KMS-11 (cell line): ENCODE results near the gene PSMC1.

Experiments used
- H2AFZ ChIP-seq: fragments of 200-600 bp; sonication (generic); 2 replicates; pipeline ENCODE4 v1.6.1; 2016; ENCODE audit warnings: antibody characterized with exemption, mixed run types, low read depth
- H3K27ac ChIP-seq: fragments of 200-600 bp; sonication (generic); 2 replicates; pipeline ENCODE4 v1.6.1; 2016; ENCODE audit warnings: mild to moderate bottlenecking, mixed run types
- H3K27me3 ChIP-seq: fragments of 200-600 bp; sonication (generic); 2 replicates; pipeline ENCODE4 v1.6.1; 2017; ENCODE audit warnings: mild to moderate bottlenecking, low read depth, mixed run types, moderate library complexity; ENCODE audit not compliant: insufficient read depth
- H3K36me3 ChIP-seq: fragments of 200-600 bp; sonication (generic); 2 replicates; pipeline ENCODE4 v1.6.1; 2017; ENCODE audit warnings: mild to moderate bottlenecking, mixed run types; ENCODE audit not compliant: insufficient read depth
- H3K4me1 ChIP-seq: fragments of 200-600 bp; sonication (generic); 2 replicates; pipeline ENCODE4 v1.6.1; 2016; ENCODE audit warnings: mild to moderate bottlenecking, low read depth, mixed run types; ENCODE audit not compliant: poor library complexity, severe bottlenecking
- H3K4me2 ChIP-seq: fragments of 200-600 bp; sonication (generic); 2 replicates; pipeline ENCODE4 v1.7.0; 2016; ENCODE audit warnings: mild to moderate bottlenecking, mixed run types
- H3K4me3 ChIP-seq: fragments of 200-600 bp; sonication (generic); IDR thresholded peaks from 2 replicates; pipeline ENCODE4 v1.6.1; 2017; ENCODE audit warnings: low read depth, low read length, mixed read lengths; ENCODE audit not compliant: insufficient read depth
- H3K79me2 ChIP-seq: fragments of 200-600 bp; sonication (generic); 2 replicates; pipeline ENCODE4 v1.6.1; 2016; ENCODE audit warnings: low read depth, mixed run types; ENCODE audit not compliant: insufficient read depth
- H3K9ac ChIP-seq: fragments of 200-600 bp; sonication (generic); 2 replicates; pipeline ENCODE4 v1.6.1; 2016; ENCODE audit warnings: mild to moderate bottlenecking, mixed run types
- H4K20me1 ChIP-seq: fragments of 200-600 bp; sonication (generic); 2 replicates; pipeline ENCODE4 v1.6.1; 2016; ENCODE audit warnings: mild to moderate bottlenecking, mixed run types; ENCODE audit not compliant: insufficient read depth
- TF ChIP-seq, protein P1 (sequence below): fragments of 200-600 bp; sonication (generic); conservative IDR thresholded peaks from 2 replicates; pipeline ENCODE4 v1.6.1; 2017; ENCODE audit warnings: low read depth, mild to moderate bottlenecking, antibody characterized with exemption, low read length, moderate library complexity, mixed read lengths

PSMC1 gene

DNA sequence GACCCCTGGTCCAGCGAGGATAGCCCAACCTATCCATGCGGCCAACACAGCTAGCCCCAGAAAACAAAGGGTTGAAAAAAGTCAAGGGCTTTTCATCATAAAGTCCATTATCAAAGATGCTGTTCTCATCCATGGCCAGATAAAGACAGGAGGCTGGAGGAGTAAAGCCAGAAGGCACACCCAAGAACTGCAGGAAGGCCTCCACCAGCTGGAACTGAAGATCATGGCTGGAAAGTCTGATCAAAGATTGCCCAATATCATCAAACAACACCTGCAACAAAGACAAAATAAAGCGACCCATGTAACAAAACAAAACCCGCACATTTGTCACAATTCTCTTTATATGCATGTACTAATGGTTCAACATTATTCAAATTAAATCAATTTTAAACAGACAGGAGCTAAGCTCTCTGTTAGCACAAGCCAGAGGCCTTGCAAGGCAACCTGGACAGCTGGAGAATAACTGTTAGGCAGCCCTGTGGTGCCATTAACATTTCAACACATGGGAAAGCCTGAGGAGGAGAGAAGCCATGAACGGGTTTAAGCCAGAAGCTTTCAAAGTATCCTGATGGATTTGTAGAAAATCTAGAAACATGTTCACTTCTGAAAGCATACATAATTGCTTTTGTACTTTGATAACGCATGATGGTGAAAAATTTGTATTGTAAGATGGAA is 34.1 kb downstream of the PSMC1 start:
- no peak overlapping the region for H3K9ac ChIP-seq

DNA sequence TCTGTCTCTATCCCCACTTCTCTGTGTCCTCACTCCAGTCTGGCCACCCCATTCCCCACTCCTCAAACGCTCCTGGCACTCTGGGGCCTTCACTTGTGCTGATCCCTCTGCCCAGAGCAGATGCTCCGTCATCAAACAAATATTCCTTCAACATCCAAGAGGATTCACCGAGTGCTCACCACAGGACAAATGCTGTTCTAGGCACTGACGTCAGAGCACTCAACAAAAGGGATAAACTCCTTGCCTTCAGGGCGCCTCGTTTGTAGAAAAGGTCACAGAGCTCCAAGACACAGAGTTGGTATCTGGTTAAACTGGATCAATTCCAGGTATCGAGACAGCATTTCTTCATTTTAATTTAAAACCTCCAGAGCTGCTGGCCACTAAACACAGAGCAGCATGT is 35.3 kb downstream of the PSMC1 start:
- Histone ChIP-seq H3K27me3 (no peaks in the 10 kb centered on the region), H3K4me1 (no peaks in the 10 kb centered on the region), H3K36me3 (no peaks in the 10 kb centered on the region), H3K79me2 (no peaks in the 10 kb centered on the region), H4K20me1 (no peaks in the 10 kb centered on the region), H3K9ac (no peak overlapping the region), H2AFZ (no peak overlapping the region), H3K4me2 (no peak overlapping the region), H3K27ac (no peak overlapping the region), H3K4me3 (no peak overlapping the region)
- TF ChIP-seq, protein P1, sequence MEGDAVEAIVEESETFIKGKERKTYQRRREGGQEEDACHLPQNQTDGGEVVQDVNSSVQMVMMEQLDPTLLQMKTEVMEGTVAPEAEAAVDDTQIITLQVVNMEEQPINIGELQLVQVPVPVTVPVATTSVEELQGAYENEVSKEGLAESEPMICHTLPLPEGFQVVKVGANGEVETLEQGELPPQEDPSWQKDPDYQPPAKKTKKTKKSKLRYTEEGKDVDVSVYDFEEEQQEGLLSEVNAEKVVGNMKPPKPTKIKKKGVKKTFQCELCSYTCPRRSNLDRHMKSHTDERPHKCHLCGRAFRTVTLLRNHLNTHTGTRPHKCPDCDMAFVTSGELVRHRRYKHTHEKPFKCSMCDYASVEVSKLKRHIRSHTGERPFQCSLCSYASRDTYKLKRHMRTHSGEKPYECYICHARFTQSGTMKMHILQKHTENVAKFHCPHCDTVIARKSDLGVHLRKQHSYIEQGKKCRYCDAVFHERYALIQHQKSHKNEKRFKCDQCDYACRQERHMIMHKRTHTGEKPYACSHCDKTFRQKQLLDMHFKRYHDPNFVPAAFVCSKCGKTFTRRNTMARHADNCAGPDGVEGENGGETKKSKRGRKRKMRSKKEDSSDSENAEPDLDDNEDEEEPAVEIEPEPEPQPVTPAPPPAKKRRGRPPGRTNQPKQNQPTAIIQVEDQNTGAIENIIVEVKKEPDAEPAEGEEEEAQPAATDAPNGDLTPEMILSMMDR = no peak

More for the DNA sequence above, 34.1 kb downstream of the PSMC1 start:
- no peaks in the 10 kb centered on the region for H3K36me3 ChIP-seq
- H3K4me1 ChIP-seq = no peaks in the 10 kb centered on the region
- no peaks in the 10 kb centered on the region for H4K20me1 ChIP-seq
- TF ChIP-seq, protein P1 = no peak
- no peak overlapping the region for H3K27ac ChIP-seq
- no peaks in the 10 kb centered on the region for H3K79me2 ChIP-seq
- H2AFZ ChIP-seq = no peak overlapping the region
- H3K27me3 ChIP-seq = no peaks in the 10 kb centered on the region
- no peak overlapping the region for H3K4me3 ChIP-seq
- no peak overlapping the region for H3K4me2 ChIP-seq

DNA sequence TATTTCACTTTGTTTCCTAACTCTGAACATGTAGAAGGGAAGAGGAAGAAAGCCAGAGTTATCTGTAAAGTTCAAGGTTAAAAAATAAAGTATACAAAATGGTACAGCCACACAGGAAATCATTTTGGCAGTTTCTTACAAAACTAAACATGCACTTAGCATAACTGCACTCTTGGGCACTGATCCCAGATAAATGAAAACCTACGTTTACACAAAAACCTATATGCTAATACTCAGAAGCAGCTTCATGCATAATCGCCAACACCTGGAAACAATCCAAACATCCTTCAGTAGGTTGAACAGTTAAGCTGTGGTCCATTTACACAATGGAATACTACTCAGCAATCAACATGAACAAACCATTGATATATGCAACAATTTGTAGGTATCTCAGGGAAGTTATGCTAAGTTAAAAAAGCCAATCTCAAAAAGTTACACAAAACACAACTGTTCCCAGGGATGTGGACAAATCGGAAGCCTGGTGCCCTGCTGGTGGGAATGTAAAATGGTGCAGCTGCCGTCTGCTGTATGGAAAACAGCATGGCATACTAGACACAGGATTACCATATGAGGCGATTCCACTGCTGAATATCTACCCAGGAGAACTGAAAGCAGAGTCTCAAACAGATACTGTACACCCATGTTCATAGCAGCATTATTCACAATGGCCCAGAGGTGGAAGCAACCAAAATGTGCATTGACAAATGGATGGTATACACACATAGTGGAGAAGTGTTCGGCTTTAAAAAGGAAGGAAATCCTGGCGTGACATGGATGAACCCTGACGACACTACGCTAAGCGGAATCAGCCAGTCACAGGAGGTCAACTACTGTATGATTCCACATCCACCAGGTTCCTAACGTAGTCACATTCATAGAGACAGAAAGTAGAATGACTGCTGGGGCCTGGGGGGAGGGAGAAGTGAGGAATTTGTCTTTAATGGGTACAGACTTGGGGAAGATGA is 37.7 kb downstream of the PSMC1 start:
- H3K4me1 ChIP-seq = no peaks in the 10 kb centered on the region
- TF ChIP-seq, protein P1 = no peak
- no peaks in the 10 kb centered on the region for H3K79me2 ChIP-seq
- H2AFZ ChIP-seq = no peak overlapping the region
- H3K27me3 ChIP-seq = no peaks in the 10 kb centered on the region
- no peaks in the 10 kb centered on the region for H3K36me3 ChIP-seq
- no peak overlapping the region for H3K4me3 ChIP-seq
- no peak overlapping the region for H3K27ac ChIP-seq
- H4K20me1 ChIP-seq = no peaks in the 10 kb centered on the region
- no peak overlapping the region for H3K9ac ChIP-seq
- H3K4me2 ChIP-seq = no peak overlapping the region

DNA sequence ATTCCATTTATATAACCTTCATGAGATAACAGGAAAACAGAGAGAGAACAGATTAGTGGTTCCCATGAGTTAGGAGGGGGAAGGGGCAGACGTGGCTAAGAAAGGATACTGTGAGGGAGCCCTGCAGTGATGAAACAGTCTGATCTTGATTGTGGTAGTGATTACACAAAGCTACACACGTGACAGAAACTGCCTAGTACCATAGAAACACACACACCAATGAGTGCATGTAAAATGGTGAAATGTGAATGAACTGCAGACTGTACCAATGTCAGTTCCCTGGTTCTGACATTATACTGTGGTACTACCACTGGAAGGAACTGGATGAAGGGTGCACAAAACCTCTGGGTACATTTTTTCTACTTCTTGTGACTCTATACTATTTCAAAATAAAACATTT is 38.5 kb downstream of the PSMC1 start:
- H2AFZ ChIP-seq = no peak overlapping the region
- H3K4me1 ChIP-seq = no peaks in the 10 kb centered on the region
- H3K27me3 ChIP-seq = no peaks in the 10 kb centered on the region
- no peaks in the 10 kb centered on the region for H4K20me1 ChIP-seq
- no peak overlapping the region for H3K4me3 ChIP-seq
- no peak overlapping the region for H3K27ac ChIP-seq
- H3K79me2 ChIP-seq = no peaks in the 10 kb centered on the region
- no peaks in the 10 kb centered on the region for H3K36me3 ChIP-seq
- H3K9ac ChIP-seq = no peak overlapping the region
- TF ChIP-seq, protein P1 = no peak
- H3K4me2 ChIP-seq = no peak overlapping the region
